Activated CD4-positive, alpha-beta T cell treated with anti-CD3 and anti-CD28 coated beads, Interleukin-2, amount 50 U/mL, for 24 hours (primary cell): Measurements from ENCODE around the gene PANX3.

Source experiments
- DNase-seq, 2 donors: peaks; one replicate each; pipeline ENCODE4 v3.0.0-alpha.2; 2020; ENCODE audit warnings: low read depth in 1 of 2, low spot score in 1 of 2

The PANX3 gene

GRCh38 chr11:124612567-124613246 is 1.5 kb downstream of the PANX3 start:
- DNase-seq: no peak

- DNase-seq: no peak
These were observed 7.6 kb downstream of the PANX3 start for GRCh38 chr11:124618863-124619262.

- peak; percentile 60 to 81 for DNase-seq
These were observed 11.6 kb downstream of the PANX3 start, which contains the start of gene TBRG1 for GRCh38 chr11:124622531-124623451. TSS of gene TBRG1 (plus strand) at chr11:124622864. CDS start at chr11:124623084, 220 bp downstream.

- DNase-seq: no peak
These were observed 12.8 kb downstream of the PANX3 start for GRCh38 chr11:124623861-124624525.

GRCh38 chr11:124625504-124626168 is 14.4 kb downstream of the PANX3 start:
- DNase-seq: no peak

GRCh38 chr11:124627546-124627945 is 16.3 kb downstream of the PANX3 start:
- no peak for DNase-seq

- DNase-seq: no peak
These were observed 18.7 kb downstream of the PANX3 start for GRCh38 chr11:124629961-124630360.

- no peak for DNase-seq
These were observed 22.1 kb downstream of the PANX3 start for GRCh38 chr11:124633355-124633754.

GRCh38 chr11:124635932-124636331 is 24.7 kb downstream of the PANX3 start:
- DNase-seq: no peak

- no peak for DNase-seq
These were observed 27.3 kb downstream of the PANX3 start for GRCh38 chr11:124638500-124638899.

- DNase-seq: no peak
These were observed 28.0 kb downstream of the PANX3 start for GRCh38 chr11:124639186-124639585.

GRCh38 chr11:124640666-124641065 is 29.4 kb downstream of the PANX3 start:
- DNase-seq: no peak

- DNase-seq: no peak
These were observed 31.4 kb downstream of the PANX3 start for GRCh38 chr11:124642628-124643027.

- no peak for DNase-seq
These were observed 31.9 kb downstream of the PANX3 start for GRCh38 chr11:124643042-124643604.

- DNase-seq: no peak
These were observed 32.6 kb downstream of the PANX3 start for GRCh38 chr11:124643605-124644425.

- DNase-seq: no peak
These were observed 33.4 kb downstream of the PANX3 start for GRCh38 chr11:124644426-124645280.

GRCh38 chr11:124646148-124646547 is 34.9 kb downstream of the PANX3 start:
- DNase-seq: no peak

- DNase-seq: no peak
These were observed 37.4 kb downstream of the PANX3 start for GRCh38 chr11:124648610-124649009.
